ENCODE measurements around the gene ARHGAP26.

- no peak for TF ChIP-seq POLR2AphosphoS5 (IDR thresholded peaks at IDR 0.05; ENCODE audit: low read depth, low read length)
- no peak for TF ChIP-seq REST (IDR thresholded peaks at IDR 0.05; ENCODE audit: insufficient read depth in 1 of 2, low read depth in 2 of 2, low read length in 2 of 2)
Observed at GRCh38 chr5:142748132-142748531, 22.0 kb upstream of the ARHGAP26 start.

All from PFSK-1 (cell line).